GM12872 (cell line): ENCODE measurements around the gene GALNT18.

ENCODE experiments used
- TF ChIP-seq, protein P1 (sequence below): IDR thresholded peaks from 3 replicates; pipeline ENCODE4 v1.5.1; 2011; ENCODE audit warnings: low read depth, mild to moderate bottlenecking, low read length, moderate library complexity; ENCODE audit not compliant: insufficient read depth

Gene GALNT18

DNA sequence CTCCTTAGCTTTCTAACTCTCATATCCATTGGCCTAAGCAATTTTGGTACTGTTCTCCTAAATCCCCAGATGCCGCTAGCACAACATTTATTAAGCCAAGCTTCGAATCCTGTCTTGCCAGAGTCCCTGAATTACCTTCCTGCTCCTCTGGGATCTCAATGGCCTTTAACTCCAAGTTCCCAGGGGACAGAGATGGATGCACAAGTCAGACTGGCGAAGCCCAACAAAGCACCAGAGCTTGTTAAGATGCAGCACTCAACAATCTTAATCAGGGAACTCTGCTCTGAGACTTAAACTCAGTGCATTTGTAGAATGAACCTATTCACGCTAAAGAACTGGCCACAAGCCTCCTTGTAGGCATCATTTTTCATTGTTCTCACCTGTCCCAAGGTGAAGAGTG, 9.4 kb downstream of the GALNT18 start:
- TF ChIP-seq, protein P1, sequence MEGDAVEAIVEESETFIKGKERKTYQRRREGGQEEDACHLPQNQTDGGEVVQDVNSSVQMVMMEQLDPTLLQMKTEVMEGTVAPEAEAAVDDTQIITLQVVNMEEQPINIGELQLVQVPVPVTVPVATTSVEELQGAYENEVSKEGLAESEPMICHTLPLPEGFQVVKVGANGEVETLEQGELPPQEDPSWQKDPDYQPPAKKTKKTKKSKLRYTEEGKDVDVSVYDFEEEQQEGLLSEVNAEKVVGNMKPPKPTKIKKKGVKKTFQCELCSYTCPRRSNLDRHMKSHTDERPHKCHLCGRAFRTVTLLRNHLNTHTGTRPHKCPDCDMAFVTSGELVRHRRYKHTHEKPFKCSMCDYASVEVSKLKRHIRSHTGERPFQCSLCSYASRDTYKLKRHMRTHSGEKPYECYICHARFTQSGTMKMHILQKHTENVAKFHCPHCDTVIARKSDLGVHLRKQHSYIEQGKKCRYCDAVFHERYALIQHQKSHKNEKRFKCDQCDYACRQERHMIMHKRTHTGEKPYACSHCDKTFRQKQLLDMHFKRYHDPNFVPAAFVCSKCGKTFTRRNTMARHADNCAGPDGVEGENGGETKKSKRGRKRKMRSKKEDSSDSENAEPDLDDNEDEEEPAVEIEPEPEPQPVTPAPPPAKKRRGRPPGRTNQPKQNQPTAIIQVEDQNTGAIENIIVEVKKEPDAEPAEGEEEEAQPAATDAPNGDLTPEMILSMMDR = no peak

DNA sequence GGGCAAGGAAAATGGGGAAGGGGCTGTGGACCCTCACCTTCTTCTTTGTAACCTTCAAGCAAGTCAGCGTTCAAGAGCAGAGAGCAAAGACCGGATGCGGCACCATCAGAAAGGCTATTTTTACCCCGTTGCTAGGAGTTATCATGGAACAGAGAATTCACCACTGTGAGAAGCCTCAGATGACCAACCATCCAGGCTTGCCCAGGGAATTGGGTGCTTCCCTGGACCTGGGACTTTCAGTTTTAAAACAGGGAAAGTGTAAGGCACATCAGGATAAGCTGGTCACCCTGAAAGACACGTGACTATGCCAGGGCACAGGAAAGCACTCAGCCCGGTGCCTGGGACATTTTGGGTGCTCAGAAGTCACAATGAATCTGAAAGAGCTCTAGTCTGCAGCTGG, 10.4 kb downstream of the GALNT18 start:
- TF ChIP-seq, protein P1 = no peak

DNA sequence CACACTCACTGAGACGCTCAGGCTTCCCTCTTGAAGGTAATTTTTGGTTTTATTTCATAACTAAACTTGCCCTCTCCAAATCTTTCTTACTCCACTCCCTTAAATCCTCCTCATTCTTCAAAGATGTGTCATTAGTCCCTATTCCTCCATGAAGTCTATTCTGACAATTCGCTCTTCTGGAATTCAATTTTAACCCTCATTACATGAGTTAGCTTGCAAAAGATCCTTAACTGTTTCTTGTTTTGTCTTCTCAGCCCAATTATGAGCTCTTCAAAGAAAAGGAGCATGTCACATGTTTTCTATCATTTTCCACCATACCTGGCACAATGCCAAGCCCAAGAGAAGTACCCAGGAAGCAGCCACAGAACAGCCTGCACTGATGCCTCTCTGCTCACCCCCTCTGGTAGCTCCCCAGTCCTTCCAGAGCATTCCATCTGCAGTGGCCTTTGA, 13.0 kb downstream of the GALNT18 start:
- TF ChIP-seq, protein P1 = no peak

DNA sequence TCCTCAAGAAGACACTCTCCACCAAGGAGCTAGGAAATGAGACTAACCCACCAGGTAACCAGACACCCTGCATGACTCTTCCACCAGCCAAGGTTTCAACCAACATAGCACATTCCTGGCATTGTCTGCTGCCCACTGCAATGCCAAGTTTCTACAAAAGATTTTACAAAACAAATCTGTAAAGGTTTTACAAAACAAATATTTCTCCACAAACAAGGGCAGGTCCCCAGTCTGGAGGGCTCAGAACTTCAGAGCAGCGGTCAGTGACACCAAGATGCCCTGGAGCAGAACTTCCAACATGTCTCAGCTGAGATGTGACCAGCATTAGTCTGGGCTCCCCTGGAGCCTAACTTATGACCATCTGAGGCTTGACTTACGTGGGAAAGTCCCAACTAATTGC, 14.0 kb downstream of the GALNT18 start:
- TF ChIP-seq, protein P1 = no peak

DNA sequence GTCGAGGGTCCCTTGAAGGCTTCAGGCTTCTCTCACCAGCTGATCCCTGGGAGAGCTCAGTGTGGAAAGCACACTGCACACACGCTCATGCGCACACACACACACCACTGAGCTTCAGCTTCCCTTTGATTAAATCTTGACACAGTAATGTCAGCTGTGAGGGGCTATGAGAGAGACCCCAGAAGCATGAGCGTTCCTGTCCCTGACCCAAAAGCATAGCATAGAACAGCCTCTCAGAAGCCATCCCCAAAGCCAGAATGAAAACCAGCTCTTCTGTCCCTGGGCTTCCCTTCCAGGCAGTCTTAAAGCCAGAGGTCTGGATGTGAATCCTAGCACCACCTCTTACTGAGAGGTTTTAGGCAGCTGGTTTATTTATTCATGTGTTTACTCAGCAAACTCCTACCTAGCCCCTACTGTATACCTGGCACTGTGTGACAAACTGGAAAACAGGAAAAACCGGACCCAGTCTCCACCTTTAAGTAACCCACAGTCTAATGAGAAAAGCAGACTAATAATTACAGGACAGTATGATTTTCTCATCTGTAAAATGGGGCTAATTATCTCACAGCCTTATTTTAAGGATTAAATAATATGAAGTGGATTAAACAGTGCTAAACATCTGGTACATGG, 15.9 kb downstream of the GALNT18 start:
- TF ChIP-seq, protein P1 = no peak

DNA sequence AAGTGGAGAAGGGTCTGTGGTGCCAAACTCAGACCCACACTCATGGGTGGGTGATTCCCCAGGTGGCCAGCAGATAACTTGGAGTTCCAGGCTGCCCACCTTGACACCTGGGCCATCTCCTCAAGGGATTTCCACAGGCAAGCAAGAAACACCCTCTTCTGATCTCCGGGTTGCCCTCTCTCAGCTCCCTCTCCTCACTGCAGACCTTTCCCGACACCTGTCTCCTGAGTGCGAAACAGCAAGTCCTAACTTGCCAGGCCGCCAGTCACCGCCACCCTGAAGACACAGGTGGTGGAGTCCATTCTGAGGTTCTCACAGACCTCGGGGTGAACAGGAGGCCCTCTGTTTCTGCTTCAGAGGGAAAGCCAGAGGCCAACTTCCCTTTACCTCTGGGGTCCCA, 16.6 kb downstream of the GALNT18 start:
- TF ChIP-seq, protein P1 = no peak

DNA sequence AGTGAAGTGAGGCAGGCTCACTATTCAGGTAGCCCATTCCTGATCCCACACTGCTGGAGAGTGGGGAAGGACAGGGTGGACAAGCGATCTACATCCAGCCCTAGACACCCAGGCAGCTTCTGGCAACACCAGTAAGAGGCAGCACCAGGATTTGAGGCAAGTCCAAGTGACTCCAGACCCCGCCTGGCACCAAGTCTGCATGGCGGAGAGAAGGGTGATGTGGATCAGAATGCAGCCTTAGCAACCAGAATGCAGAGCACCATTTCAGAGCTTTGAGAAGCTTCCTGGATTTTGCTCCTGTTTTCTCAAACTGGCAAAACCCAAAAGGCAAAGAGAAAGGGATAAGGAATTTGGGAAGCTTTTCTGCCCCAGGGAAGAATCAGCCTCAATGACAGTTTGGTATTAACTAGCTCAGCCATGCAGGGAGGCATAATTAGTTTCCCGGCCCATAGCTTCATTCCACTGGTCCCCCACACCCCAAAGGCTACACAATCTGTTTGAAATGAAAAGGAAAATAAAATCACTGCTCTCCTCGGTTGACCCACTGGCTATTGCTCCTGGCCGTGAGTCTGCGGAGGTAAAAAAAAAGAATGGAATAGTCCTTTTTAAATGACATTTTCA, 17.3 kb downstream of the GALNT18 start:
- TF ChIP-seq, protein P1 = no peak
